ENCODE results near the gene ZNF410. TPM values are rescaled to one million over a fixed set of nuclear protein-coding genes. Genes with fewer than 3 reads are reported as not detected.
A peak's percentile ranks its signal among the peaks of the same experiment; 100 is the strongest.

The ZNF410 gene
- total RNA-seq, 1 experiment from 2014 or later: 21.0 TPM

GRCh38 chr14:73851567-73852382 is 34.9 kb upstream of the ZNF410 start, which contains the start of gene PTGR2 (continued):
- TF ChIP-seq STAT6 (CRISPR knock-in tag; conservative IDR thresholded peaks at IDR 0.05; ENCODE audit: low read depth) (no peak), ERG (CRISPR knock-in tag; IDR thresholded peaks at IDR 0.05) (no peak), NFE2L1 (CRISPR knock-in tag; IDR thresholded peaks at IDR 0.05) (no peak), MXD4 (CRISPR knock-in tag; IDR thresholded peaks at IDR 0.05; ENCODE audit: borderline replicate concordance) (no peak), ATF3 (CRISPR knock-in tag; conservative IDR thresholded peaks at IDR 0.05) (no peak), SMAD3 (CRISPR knock-in tag; IDR thresholded peaks at IDR 0.05; ENCODE audit: borderline replicate concordance) (no peak), FOXJ3 (CRISPR knock-in tag; IDR thresholded peaks at IDR 0.05; ENCODE audit: borderline replicate concordance) (no peak), CREB1 (CRISPR knock-in tag; IDR thresholded peaks at IDR 0.05) (peak; percentile 46; the same call in 1 of the 2 replicates), RORB (CRISPR knock-in tag; IDR thresholded peaks at IDR 0.05) (no peak), SMAD4 (CRISPR knock-in tag; IDR thresholded peaks at IDR 0.05) (no peak), MLX (CRISPR knock-in tag; IDR thresholded peaks at IDR 0.05) (no peak), ZSCAN18 (CRISPR knock-in tag; IDR thresholded peaks at IDR 0.05) (no peak), ZNF281 (CRISPR knock-in tag; IDR thresholded peaks at IDR 0.05) (0 out of 2 replicates have a peak, but pooled peaks have one; percentile 26), ZNF121 (CRISPR knock-in tag; IDR thresholded peaks at IDR 0.05) (peak; percentile 95), ZNF219 (CRISPR knock-in tag; IDR thresholded peaks at IDR 0.05; ENCODE audit: borderline replicate concordance) (no peak), TEAD4 (CRISPR knock-in tag; IDR thresholded peaks at IDR 0.05) (0 out of 2 replicates have a peak, but pooled peaks have one; percentile 47), TEAD1 (CRISPR knock-in tag; IDR thresholded peaks at IDR 0.05) (peak; percentile 71), FOXP1 (CRISPR knock-in tag; IDR thresholded peaks at IDR 0.05; ENCODE audit: borderline replicate concordance) (peak; percentile 41; the same call in 1 of the 2 replicates), ZNF396 (CRISPR knock-in tag; IDR thresholded peaks at IDR 0.05; ENCODE audit: borderline replicate concordance) (no peak), ETV6 (CRISPR knock-in tag; IDR thresholded peaks at IDR 0.05) (peak; percentile 78), ESRRA (CRISPR knock-in tag; IDR thresholded peaks at IDR 0.05; ENCODE audit: borderline replicate concordance) (no peak), SOX15 (CRISPR knock-in tag; IDR thresholded peaks at IDR 0.05) (no peak), HMGXB4 (CRISPR knock-in tag; IDR thresholded peaks at IDR 0.05) (0 out of 2 replicates have a peak, but pooled peaks have one; percentile 45), NFATC4 (CRISPR knock-in tag; IDR thresholded peaks at IDR 0.05) (no peak), FOXK1 (CRISPR knock-in tag; IDR thresholded peaks at IDR 0.05) (no peak), HMGA2 (CRISPR knock-in tag; IDR thresholded peaks at IDR 0.05) (0 out of 2 replicates have a peak, but pooled peaks have one; percentile 1), ELF4 (CRISPR knock-in tag; IDR thresholded peaks at IDR 0.05; ENCODE audit: low read depth) (no peak), ZMAT4 (CRISPR knock-in tag; IDR thresholded peaks at IDR 0.05) (no peak)

Measured in WTC11 (cell line).